Central memory CD8-positive, alpha-beta T cell (primary cell): Measurements from ENCODE around the gene PLD4.

Experiments
- ATAC-seq: fragments of 150-1000 bp; cut with Tn5 transposase; replicated peaks from 2 replicates; pipeline ENCODE4 v1.10.0; 2022; ENCODE audit warnings: mild to moderate bottlenecking, moderate FRiP score, moderate number of reproducible peaks; ENCODE audit not compliant: poor library complexity, severe bottlenecking; ENCODE audit errors: extremely low read depth
- DNase-seq, 2 donors: peaks; one replicate each; pipeline ENCODE4 v3.0.0; 2021; ENCODE audit warnings: low spot score in 2 of 2
- H3K27ac Mint-ChIP-seq: one replicate; pipeline ENCODE4 v1.8.0; 2022; ENCODE audit warnings: low read depth, mild to moderate bottlenecking, moderate library complexity, mixed read lengths
- H3K27me3 Mint-ChIP-seq: one replicate; pipeline ENCODE4 v1.8.0; 2022; ENCODE audit warnings: mixed read lengths
- H3K36me3 Mint-ChIP-seq: one replicate; pipeline ENCODE4 v1.8.0; 2022; ENCODE audit warnings: mild to moderate bottlenecking, moderate library complexity, mixed read lengths; ENCODE audit not compliant: insufficient read depth
- H3K4me1 Mint-ChIP-seq: one replicate; pipeline ENCODE4 v1.8.0; 2022; ENCODE audit warnings: mixed read lengths
- H3K4me3 Mint-ChIP-seq: one replicate; pipeline ENCODE4 v1.8.0; 2022; ENCODE audit warnings: mild to moderate bottlenecking, moderate library complexity, mixed read lengths
- H3K9me3 Mint-ChIP-seq: one replicate; pipeline ENCODE4 v1.8.0; 2022; ENCODE audit warnings: mixed read lengths

PLD4 gene

GRCh38 chr14:104931304-104931770 lies 6.7 kb downstream of the PLD4 start:
- peaks cover 5% of the 10 kb centered on the region for H3K4me1 Mint-ChIP-seq
- no peak for ATAC-seq
- no peak overlapping the region for H3K4me3 Mint-ChIP-seq
- H3K27ac Mint-ChIP-seq: no peak overlapping the region
- H3K9me3 Mint-ChIP-seq: no peaks in the 10 kb centered on the region
- peaks cover 26% of the 10 kb centered on the region for H3K27me3 Mint-ChIP-seq
- DNase-seq: no peak
- peaks cover 4% of the 10 kb centered on the region for H3K36me3 Mint-ChIP-seq

GRCh38 chr14:104931771-104932675 lies 7.3 kb downstream of the PLD4 start:
- peaks cover 5% of the 10 kb centered on the region for H3K4me1 Mint-ChIP-seq
- no peak overlapping the region for H3K27ac Mint-ChIP-seq
- no peaks in the 10 kb centered on the region for H3K9me3 Mint-ChIP-seq
- no peak for DNase-seq
- peaks cover 4% of the 10 kb centered on the region for H3K36me3 Mint-ChIP-seq
- H3K27me3 Mint-ChIP-seq: peaks cover 26% of the 10 kb centered on the region
- H3K4me3 Mint-ChIP-seq: peak overlapping the region; percentile 54
- no peak for ATAC-seq

GRCh38 chr14:104932676-104933631 lies 8.3 kb downstream of the PLD4 start:
- DNase-seq (peak; percentile 64 to 79), ATAC-seq (peak; percentile 79)
- peak overlapping the region; percentile 66 for H3K4me3 Mint-ChIP-seq
- H3K27me3 Mint-ChIP-seq: peaks cover 26% of the 10 kb centered on the region
- H3K36me3 Mint-ChIP-seq: peaks cover 4% of the 10 kb centered on the region
- no peak overlapping the region for H3K27ac Mint-ChIP-seq
- H3K4me1 Mint-ChIP-seq: peaks cover 5% of the 10 kb centered on the region
- no peaks in the 10 kb centered on the region for H3K9me3 Mint-ChIP-seq

- ATAC-seq: no peak
- H3K27ac Mint-ChIP-seq: no peak overlapping the region
- H3K9me3 Mint-ChIP-seq: no peaks in the 10 kb centered on the region
- H3K36me3 Mint-ChIP-seq: peaks cover 4% of the 10 kb centered on the region
- peaks cover 5% of the 10 kb centered on the region for H3K4me1 Mint-ChIP-seq
- peak overlapping the region; percentile 66 for H3K4me3 Mint-ChIP-seq
- DNase-seq: no peak
- H3K27me3 Mint-ChIP-seq: peaks cover 28% of the 10 kb centered on the region
Observed at GRCh38 chr14:104933746-104934733, 9.4 kb downstream of the PLD4 start.

- H3K27ac Mint-ChIP-seq: no peak overlapping the region
- peaks cover 29% of the 10 kb centered on the region for H3K27me3 Mint-ChIP-seq
- peak overlapping the region; percentile 66 for H3K4me3 Mint-ChIP-seq
- H3K9me3 Mint-ChIP-seq: no peaks in the 10 kb centered on the region
- no peak for ATAC-seq
- H3K4me1 Mint-ChIP-seq: peaks cover 5% of the 10 kb centered on the region
- H3K36me3 Mint-ChIP-seq: peaks cover 4% of the 10 kb centered on the region
- no peak for DNase-seq
Observed at GRCh38 chr14:104935026-104935650, 10.5 kb downstream of the PLD4 start.

GRCh38 chr14:104935955-104936354 lies 11.3 kb downstream of the PLD4 start:
- H3K4me3 Mint-ChIP-seq: no peak overlapping the region
- no peak for DNase-seq
- H3K27me3 Mint-ChIP-seq: peaks cover 38% of the 10 kb centered on the region
- peaks cover 4% of the 10 kb centered on the region for H3K36me3 Mint-ChIP-seq
- no peak overlapping the region for H3K27ac Mint-ChIP-seq
- H3K9me3 Mint-ChIP-seq: no peaks in the 10 kb centered on the region
- no peak for ATAC-seq
- H3K4me1 Mint-ChIP-seq: peaks cover 5% of the 10 kb centered on the region

GRCh38 chr14:104936361-104937155 lies 11.9 kb downstream of the PLD4 start:
- ATAC-seq (no peak), DNase-seq (no peak)
- Mint-ChIP-seq H3K4me1 (peaks cover 5% of the 10 kb centered on the region), H3K27me3 (peaks cover 40% of the 10 kb centered on the region), H3K9me3 (no peaks in the 10 kb centered on the region), H3K4me3 (no peak overlapping the region), H3K27ac (no peak overlapping the region), H3K36me3 (peaks cover 4% of the 10 kb centered on the region)

- DNase-seq: no peak
- Mint-ChIP-seq H3K9me3 (no peaks in the 10 kb centered on the region), H3K27ac (no peak overlapping the region), H3K36me3 (peaks cover 4% of the 10 kb centered on the region), H3K4me1 (peaks cover 5% of the 10 kb centered on the region), H3K27me3 (peaks cover 40% of the 10 kb centered on the region), H3K4me3 (no peak overlapping the region)
- no peak for ATAC-seq
Observed at GRCh38 chr14:104937161-104937560, 12.5 kb downstream of the PLD4 start.

GRCh38 chr14:104937694-104938365 lies 13.2 kb downstream of the PLD4 start:
- Mint-ChIP-seq H3K9me3 (no peaks in the 10 kb centered on the region), H3K27me3 (peaks cover 40% of the 10 kb centered on the region), H3K27ac (no peak overlapping the region), H3K4me3 (no peak overlapping the region), H3K4me1 (peaks cover 5% of the 10 kb centered on the region), H3K36me3 (peaks cover 4% of the 10 kb centered on the region)
- DNase-seq (no peak), ATAC-seq (no peak)

- ATAC-seq (no peak), DNase-seq (no peak)
- H3K27me3 Mint-ChIP-seq: peaks cover 40% of the 10 kb centered on the region
- peaks cover 2% of the 10 kb centered on the region for H3K36me3 Mint-ChIP-seq
- H3K4me1 Mint-ChIP-seq: peaks cover 5% of the 10 kb centered on the region
- H3K27ac Mint-ChIP-seq: no peak overlapping the region
- H3K4me3 Mint-ChIP-seq: no peak overlapping the region
- no peaks in the 10 kb centered on the region for H3K9me3 Mint-ChIP-seq
Observed at GRCh38 chr14:104938436-104938835, 13.8 kb downstream of the PLD4 start.
